T-helper 22 cell (primary cell): ENCODE data around the gene DCXR.

ENCODE experiments used
- DNase-seq: peaks from one replicate; pipeline ENCODE4 v3.0.0-alpha.2; 2020; ENCODE audit warnings: low read depth

DCXR gene

GRCh38 chr17:82055023-82055964, 17.8 kb upstream of the DCXR start:
- DNase-seq = no peak

- DNase-seq = no peak
Measured at GRCh38 chr17:82054351-82055022, 17.0 kb upstream of the DCXR start.

GRCh38 chr17:82053556-82054263, 16.2 kb upstream of the DCXR start:
- no peak for DNase-seq

GRCh38 chr17:82053130-82053529, 15.6 kb upstream of the DCXR start:
- no peak for DNase-seq

GRCh38 chr17:82052638-82053059, 15.2 kb upstream of the DCXR start:
- DNase-seq = no peak

- peak; percentile 71 for DNase-seq
Measured at GRCh38 chr17:82051776-82052637, 14.5 kb upstream of the DCXR start, which contains the start of the genes GPS1 and RFNG. GPS1 (plus strand) TSS chr17:82051898; CDS start chr17:82051932, 34 bp downstream. RFNG (minus strand) TSS chr17:82051811; CDS start chr17:82051766, 45 bp downstream.

GRCh38 chr17:82050761-82051641, 13.5 kb upstream of the DCXR start:
- no peak for DNase-seq

GRCh38 chr17:82050152-82050760, 12.8 kb upstream of the DCXR start:
- DNase-seq = no peak

- no peak for DNase-seq
Measured at GRCh38 chr17:82049521-82049971, 12.0 kb upstream of the DCXR start.

GRCh38 chr17:82049106-82049505, 11.6 kb upstream of the DCXR start:
- DNase-seq = no peak

- no peak for DNase-seq
Measured at GRCh38 chr17:82048571-82048971, 11.1 kb upstream of the DCXR start.

- DNase-seq = no peak
Measured at GRCh38 chr17:82047914-82048570, 10.5 kb upstream of the DCXR start.

- DNase-seq = no peak
Measured at GRCh38 chr17:82047379-82047778, 9.9 kb upstream of the DCXR start.

- no peak for DNase-seq
Measured at GRCh38 chr17:82046903-82047302, 9.4 kb upstream of the DCXR start.

GRCh38 chr17:82045936-82046484, 8.5 kb upstream of the DCXR start:
- no peak for DNase-seq

GRCh38 chr17:82043507-82043906, 6.0 kb upstream of the DCXR start:
- DNase-seq = no peak

- no peak for DNase-seq
Measured at GRCh38 chr17:82042649-82043048, 5.2 kb upstream of the DCXR start.

- DNase-seq = no peak
Measured at GRCh38 chr17:82041144-82041814, 3.8 kb upstream of the DCXR start.
